Endothelial cell of umbilical vein (primary cell): ENCODE results near the gene ZDHHC18.

Source experiments
- CTCF ChIP-seq, 2 donors: IDR thresholded peaks; 1 replicate in 1 of 2; 2 replicates in 1 of 2; pipeline ENCODE4 v1.5.1; 2011; ENCODE audit warnings: low read length in 2 of 2, mild to moderate bottlenecking in 2 of 2, moderate library complexity in 2 of 2, control low read depth in 1 of 2, inconsistent platforms in 1 of 2, low read depth in 1 of 2; ENCODE audit not compliant: insufficient read depth in 1 of 2; ENCODE audit errors: extremely low read depth in 1 of 2
- EZH2 ChIP-seq: IDR thresholded peaks from 2 replicates; pipeline ENCODE4 v1.6.1; 2012; ENCODE audit warnings: borderline replicate concordance, low read depth, mild to moderate bottlenecking, moderate library complexity, low read length, inconsistent platforms; ENCODE audit not compliant: severe bottlenecking
- MAX ChIP-seq: IDR thresholded peaks from 2 replicates; pipeline ENCODE4 v1.6.1; 2011; ENCODE audit not compliant: insufficient read depth, insufficient read length
- MYC ChIP-seq: IDR thresholded peaks from one replicate; pipeline ENCODE4 v1.6.1; 2011; ENCODE audit warnings: mild to moderate bottlenecking, low read depth, low read length
- POLR2A ChIP-seq: IDR thresholded peaks from 2 replicates; pipeline ENCODE4 v1.6.1; 2012; ENCODE audit warnings: low read depth, mild to moderate bottlenecking, control low read depth, low read length
- POLR2AphosphoS5 ChIP-seq: IDR thresholded peaks from 2 replicates; pipeline ENCODE4 v1.6.1; 2012; ENCODE audit warnings: low read depth, mild to moderate bottlenecking, control low read depth, low read length, moderate library complexity; ENCODE audit not compliant: insufficient read depth

GRCh38 chr1:26839779-26840178 is 13.3 kb downstream of the ZDHHC18 start:
- TF ChIP-seq CTCF (IDR thresholded peaks at IDR 0.05; ENCODE audit: extremely low read depth in 1 of 2, insufficient read depth in 1 of 2, low read depth in 1 of 2, low read length in 2 of 2) (no peak), MAX (no peak), POLR2A (no peak), POLR2AphosphoS5 (no peak), MYC (no peak), EZH2 (no peak)
